ENCODE results near the gene PHACTR3.

- no peak for TF ChIP-seq CTCF (conservative IDR thresholded peaks at IDR 0.05 in 1 of 2, IDR thresholded peaks at IDR 0.05 in 1 of 2; ENCODE audit: low read depth in 1 of 2, low read length in 2 of 2)
- TF ChIP-seq EZH2 (IDR thresholded peaks at IDR 0.05; ENCODE audit: low read length, missing control alignments) = no peak
These were observed 84.7 kb downstream of the PHACTR3 start for GRCh38 chr20:59688999-59689398.
